ENCODE measurements around the gene UGT3A1.

DNA sequence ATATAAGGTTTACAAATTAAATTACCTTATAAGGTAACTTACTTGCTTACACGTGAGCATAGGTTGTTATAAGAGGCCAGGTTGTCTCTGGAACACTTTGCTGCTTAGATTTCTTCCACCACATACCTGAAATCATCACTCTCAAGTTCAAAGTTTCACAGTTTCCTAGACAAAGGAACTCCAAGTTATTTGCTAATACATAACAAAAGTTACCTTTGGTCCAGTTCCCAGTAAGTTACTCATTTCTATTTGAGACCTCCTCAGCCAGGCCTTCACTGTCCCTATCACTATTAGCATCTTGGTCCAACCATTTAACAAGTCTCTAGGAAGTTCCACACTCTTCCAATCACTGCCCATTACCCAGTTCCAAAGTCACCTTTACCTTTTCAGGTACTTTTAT lies 18.5 kb upstream of the UGT3A1 start:
- no peak for TF ChIP-seq EZH2 (IDR thresholded peaks at IDR 0.05)
- TF ChIP-seq POLR2AphosphoS5 (IDR thresholded peaks at IDR 0.05; ENCODE audit: borderline replicate concordance, low read depth, low read length): no peak
